Endothelial cell of umbilical vein (primary cell): ENCODE measurements around the gene CDC42SE2.

Experiments
- EZH2 ChIP-seq: IDR thresholded peaks from 2 replicates; pipeline ENCODE4 v1.6.1; 2012; ENCODE audit warnings: borderline replicate concordance, low read depth, mild to moderate bottlenecking, moderate library complexity, low read length, inconsistent platforms; ENCODE audit not compliant: severe bottlenecking
- FOS ChIP-seq: IDR thresholded peaks from 2 replicates; pipeline ENCODE4 v1.6.1; 2011; ENCODE audit warnings: mild to moderate bottlenecking, low read length, moderate library complexity, borderline replicate concordance; ENCODE audit not compliant: insufficient read depth
- GATA2 ChIP-seq: IDR thresholded peaks from 2 replicates; pipeline ENCODE4 v1.7.0; 2011; ENCODE audit warnings: low read depth, mild to moderate bottlenecking, moderate library complexity, mixed read lengths, low read length; ENCODE audit not compliant: insufficient read length, insufficient read depth
- JUN ChIP-seq: IDR thresholded peaks from 2 replicates; pipeline ENCODE4 v1.6.1; 2011; ENCODE audit warnings: borderline replicate concordance, low read depth; ENCODE audit not compliant: insufficient read length, insufficient read depth
- POLR2A ChIP-seq: IDR thresholded peaks from 2 replicates; pipeline ENCODE4 v1.6.1; 2012; ENCODE audit warnings: low read depth, mild to moderate bottlenecking, control low read depth, low read length
- POLR2AphosphoS5 ChIP-seq: IDR thresholded peaks from 2 replicates; pipeline ENCODE4 v1.6.1; 2012; ENCODE audit warnings: low read depth, mild to moderate bottlenecking, control low read depth, low read length, moderate library complexity; ENCODE audit not compliant: insufficient read depth
- TF ChIP-seq, protein P1 (sequence below), 2 donors: IDR thresholded peaks; 1 replicate in 1 of 2; 2 replicates in 1 of 2; pipeline ENCODE4 v1.5.1; 2011; ENCODE audit warnings: low read length in 2 of 2, mild to moderate bottlenecking in 2 of 2, moderate library complexity in 2 of 2, control low read depth in 1 of 2, inconsistent platforms in 1 of 2, low read depth in 1 of 2; ENCODE audit not compliant: insufficient read depth in 1 of 2; ENCODE audit errors: extremely low read depth in 1 of 2
- TF ChIP-seq, protein P2 (sequence below): IDR thresholded peaks from 2 replicates; pipeline ENCODE4 v1.6.1; 2011; ENCODE audit not compliant: insufficient read depth, insufficient read length

DNA sequence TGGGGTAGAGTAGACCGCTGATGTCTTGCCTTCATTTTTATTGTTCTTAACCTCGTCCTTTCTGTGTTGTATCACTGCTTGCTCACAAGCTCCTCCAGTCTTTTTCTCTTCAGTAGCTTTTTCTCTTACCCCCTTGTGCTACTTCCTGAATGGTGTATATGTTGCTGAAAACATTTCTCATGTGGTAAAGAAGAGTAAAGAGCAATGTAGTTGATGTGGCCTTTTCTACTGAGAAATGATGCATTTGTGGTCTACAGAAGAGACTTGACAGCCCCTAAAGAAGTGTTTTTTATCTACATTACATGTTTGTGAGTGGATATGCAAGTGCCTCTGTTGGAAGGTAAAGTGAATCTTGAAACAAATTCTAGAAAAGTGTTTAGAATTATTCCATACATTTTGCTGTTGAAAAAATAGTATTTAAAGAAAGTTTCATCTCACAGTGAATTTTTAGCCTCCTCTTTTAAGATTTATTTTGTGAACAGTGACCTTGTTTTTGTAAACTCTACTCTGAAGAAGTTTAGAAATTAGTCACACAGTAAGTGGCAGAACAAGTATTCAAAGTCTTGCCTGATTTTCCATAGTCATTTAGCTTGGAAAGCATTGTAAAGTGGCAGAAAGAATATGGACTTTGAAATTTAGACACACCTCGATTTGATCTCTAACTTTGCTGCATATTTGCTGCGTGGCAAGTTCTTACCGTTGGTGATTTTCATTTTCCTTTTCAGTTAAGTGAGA, 17.4 kb downstream of the CDC42SE2 start:
- TF ChIP-seq EZH2 (no peak), POLR2A (no peak), POLR2AphosphoS5 (no peak), JUN (no peak), GATA2 (no peak), FOS (no peak)
- TF ChIP-seq, protein P1, sequence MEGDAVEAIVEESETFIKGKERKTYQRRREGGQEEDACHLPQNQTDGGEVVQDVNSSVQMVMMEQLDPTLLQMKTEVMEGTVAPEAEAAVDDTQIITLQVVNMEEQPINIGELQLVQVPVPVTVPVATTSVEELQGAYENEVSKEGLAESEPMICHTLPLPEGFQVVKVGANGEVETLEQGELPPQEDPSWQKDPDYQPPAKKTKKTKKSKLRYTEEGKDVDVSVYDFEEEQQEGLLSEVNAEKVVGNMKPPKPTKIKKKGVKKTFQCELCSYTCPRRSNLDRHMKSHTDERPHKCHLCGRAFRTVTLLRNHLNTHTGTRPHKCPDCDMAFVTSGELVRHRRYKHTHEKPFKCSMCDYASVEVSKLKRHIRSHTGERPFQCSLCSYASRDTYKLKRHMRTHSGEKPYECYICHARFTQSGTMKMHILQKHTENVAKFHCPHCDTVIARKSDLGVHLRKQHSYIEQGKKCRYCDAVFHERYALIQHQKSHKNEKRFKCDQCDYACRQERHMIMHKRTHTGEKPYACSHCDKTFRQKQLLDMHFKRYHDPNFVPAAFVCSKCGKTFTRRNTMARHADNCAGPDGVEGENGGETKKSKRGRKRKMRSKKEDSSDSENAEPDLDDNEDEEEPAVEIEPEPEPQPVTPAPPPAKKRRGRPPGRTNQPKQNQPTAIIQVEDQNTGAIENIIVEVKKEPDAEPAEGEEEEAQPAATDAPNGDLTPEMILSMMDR (IDR thresholded peaks at IDR 0.05; ENCODE audit: extremely low read depth in 1 of 2, insufficient read depth in 1 of 2, low read depth in 1 of 2, low read length in 2 of 2): no peak
- TF ChIP-seq, protein P2, sequence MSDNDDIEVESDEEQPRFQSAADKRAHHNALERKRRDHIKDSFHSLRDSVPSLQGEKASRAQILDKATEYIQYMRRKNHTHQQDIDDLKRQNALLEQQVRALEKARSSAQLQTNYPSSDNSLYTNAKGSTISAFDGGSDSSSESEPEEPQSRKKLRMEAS: no peak
